T-helper 9 cell (primary cell): Measurements from ENCODE around the gene DKK3.

Experiments used
- DNase-seq: peaks from one replicate; pipeline ENCODE4 v3.0.0-alpha.2; 2020

Gene DKK3

GRCh38 chr11:11935536-11935935, 72.9 kb downstream of the DKK3 start:
- no peak for DNase-seq

GRCh38 chr11:11931461-11932055, 76.9 kb downstream of the DKK3 start:
- DNase-seq = no peak

GRCh38 chr11:11929920-11930319, 78.5 kb downstream of the DKK3 start:
- no peak for DNase-seq

DNA sequence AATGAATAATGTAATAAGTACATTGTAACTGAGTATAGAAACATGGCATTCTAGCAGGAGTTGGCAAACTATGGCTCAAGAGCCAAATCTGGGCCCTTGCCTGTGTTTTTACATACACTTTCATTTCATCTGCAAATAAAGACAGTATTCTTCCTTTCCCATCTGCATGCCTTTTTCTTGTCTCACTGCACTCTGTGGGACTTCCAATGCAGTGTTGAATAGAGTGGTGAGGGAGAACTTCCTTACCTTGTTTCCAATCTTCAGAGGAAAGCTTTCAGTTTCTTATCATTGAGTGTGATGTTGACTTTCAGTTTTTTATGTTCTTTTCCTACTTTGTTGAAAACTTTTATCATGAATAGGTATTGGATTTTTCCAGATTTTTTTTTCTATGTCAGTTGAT, 84.6 kb downstream of the DKK3 start:
- no peak for DNase-seq

GRCh38 chr11:11916981-11917399, 91.4 kb downstream of the DKK3 start:
- no peak for DNase-seq

DNA sequence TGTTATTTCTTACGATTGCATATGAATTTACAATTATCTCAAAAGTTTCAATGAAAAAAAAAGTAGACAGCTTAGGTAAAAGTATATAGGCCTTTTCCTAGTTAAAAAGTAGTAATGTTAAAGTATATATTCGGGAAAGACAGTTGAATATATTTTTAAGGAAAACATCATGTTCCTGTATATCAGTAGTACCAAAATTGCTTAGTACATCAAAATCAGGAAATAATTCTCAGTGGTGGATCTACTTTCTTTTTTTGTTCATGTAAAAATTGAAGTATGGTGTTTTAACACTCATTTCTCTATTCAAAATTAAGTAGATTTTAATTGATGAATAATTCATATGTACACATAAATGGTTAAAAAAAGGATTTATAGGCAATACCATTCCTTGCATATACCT, 92.8 kb downstream of the DKK3 start:
- no peak for DNase-seq

DNA sequence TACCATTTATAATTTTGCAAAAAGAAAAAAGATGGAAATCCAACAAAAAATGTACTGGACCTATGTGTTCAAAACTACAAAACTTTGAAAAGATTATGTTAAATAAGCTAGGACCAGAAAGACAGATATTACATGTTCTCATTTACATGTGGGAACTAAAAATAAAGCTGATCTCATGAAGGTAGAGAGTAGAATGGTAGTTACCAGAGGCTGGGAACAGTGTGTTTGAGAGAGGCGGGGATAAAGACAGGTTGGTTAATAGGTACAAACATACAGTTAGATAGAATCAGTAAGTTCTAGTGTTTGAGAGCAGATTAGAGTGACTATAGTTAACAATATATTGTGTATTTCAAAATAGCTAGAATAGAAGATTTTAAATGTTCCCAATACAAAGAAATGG, 95.0 kb downstream of the DKK3 start:
- DNase-seq = no peak
